Spleen (tissue), 11 donors: ENCODE data around the gene GXYLT2. TPM values are rescaled to one million over a fixed set of nuclear protein-coding genes. Genes with fewer than 3 reads are reported as not detected.

Source experiments
- DNase-seq: peaks from one replicate; pipeline ENCODE4 v3.0.0-alpha.2; 2020
- H3K27ac ChIP-seq, 8 donors: fragments of 200-600 bp; sonication (generic) in 7 of 8; 1 replicate in 4 of 8; 2 replicates in 4 of 8; pipeline versions ENCODE4 v1.5.0 to v1.8.0; 2016 to 2021; ENCODE audit warnings: inconsistent platforms in 4 of 8, mild to moderate bottlenecking in 4 of 8, moderate library complexity in 1 of 8
- H3K27me3 ChIP-seq, 7 donors: fragments of 200-600 bp; sonication (generic) in 6 of 7; replicated peaks in 1 of 7; 1 replicate in 4 of 7; 2 replicates in 3 of 7; pipeline versions ENCODE4 v1.5.0 to v1.8.0; 2016 to 2021; ENCODE audit warnings: inconsistent platforms in 3 of 7, mild to moderate bottlenecking in 1 of 7
- H3K36me3 ChIP-seq, 6 donors: fragments of 200-600 bp; sonication (generic) in 5 of 6; 1 replicate in 4 of 6; 2 replicates in 2 of 6; pipeline versions ENCODE4 v1.5.0 to v1.8.0; 2016 to 2021; ENCODE audit warnings: inconsistent platforms in 2 of 6
- H3K4me1 ChIP-seq, 6 donors: fragments of 200-600 bp; sonication (generic) in 5 of 6; 1 replicate in 3 of 6; 2 replicates in 3 of 6; pipeline versions ENCODE4 v1.5.0 to v1.8.0; 2016 to 2021; ENCODE audit warnings: inconsistent platforms in 3 of 6
- H3K4me3 ChIP-seq, 8 donors: fragments of 200-600 bp; sonication (generic) in 7 of 8; 1 replicate in 4 of 8; 2 replicates in 4 of 8; pipeline versions ENCODE4 v1.5.0 to v1.8.0; 2016 to 2021; ENCODE audit warnings: inconsistent platforms in 4 of 8, mild to moderate bottlenecking in 4 of 8, moderate library complexity in 2 of 8
- H3K9me3 ChIP-seq, 8 donors: fragments of 200-600 bp; sonication (generic) in 7 of 8; 1 replicate in 4 of 8; 2 replicates in 4 of 8; pipeline versions ENCODE4 v1.5.0 to v1.8.0; 2016 to 2021; ENCODE audit warnings: inconsistent platforms in 4 of 8
- POLR2A ChIP-seq, 3 donors: fragments of 450-650 bp; IDR thresholded peaks; one replicate each; pipeline ENCODE4 v1.5.1; 2017; ENCODE audit warnings: antibody characterized with exemption in 3 of 3, mild to moderate bottlenecking in 1 of 3
- POLR2AphosphoS5 ChIP-seq, 3 donors: sonication (generic); formaldehyde crosslinking; IDR thresholded peaks; one replicate each; pipeline ENCODE4 v1.5.1; 2017; ENCODE audit warnings: antibody characterized with exemption in 3 of 3
- whole genome bisulfite sequencing, 5 donors: extraction: QIAGEN DNeasy Blood & Tissue Kit in 3 of 5; methylation state at CpG; one replicate each; pipeline versions ENCODE4 v1.1.5 to v1.1.7; 2013 to 2018; 5-methylcytosine and 5-hydroxymethylcytosine counted together
- intact Hi-C: fragments of 100-400 bp; cut with DNase I; formaldehyde crosslinking; loops from one replicate; pipeline ENCODE4 v1.15.0; 2023; ENCODE audit warnings: low total_unique reads
- polyA plus RNA-seq, 3 donors: library from polyadenylated mRNA; stranded (reverse); fragments of 200-250 nt; gene quantifications; one replicate each; pipeline ENCODE4 v1.2.1, GENCODE V29; 2013
- total RNA-seq, 7 donors: library from RNA; depleted of rRNA in 3 of 7; stranded (reverse); fragments of >200 nt in 3 of 7; fragmentation: NEBNext Ultra II Directional in 4 of 7; extraction: Animal tissue kit (Norgen Biotek cat#: 25700) in 4 of 7; gene quantifications; one replicate each; pipeline versions ENCODE4 v1.1.0 to v1.2.1, GENCODE V29; 2016 to 2021
- TF ChIP-seq, protein P1 (sequence below), 11 experiments: fragments of 200-600 bp in 7 of 11; fragments of 450-650 bp in 4 of 11; sonication (generic) in 4 of 11; IDR thresholded peaks in 8 of 11; conservative IDR thresholded peaks in 3 of 11; 1 replicate in 7 of 11; 2 replicates in 4 of 11; pipeline versions ENCODE4 v1.4.0 to v1.8.0; 2016 to 2021; ENCODE audit warnings: antibody characterized with exemption in 11 of 11, inconsistent platforms in 4 of 11, mild to moderate bottlenecking in 1 of 11
- donor health status: healthy with polysubstance abuse.
- donor health status: DM: no; HTN: no; CAD: no; lungs with moderate emphysema.
- donor health status: DM: no; HTN: no; CAD: no.
- donor health status: Bipolar disorder and iron deficiency.
- donor health status: healthy.
- donor health status: DM: no; HTN: no; CAD: no.
- donor health status: DM: yes; HTN: yes; CAD: no.

GXYLT2 gene
- total and polyA plus RNA-seq, 10 donors = 0.26 to 4.6 (median 1.1) TPM

DNA sequence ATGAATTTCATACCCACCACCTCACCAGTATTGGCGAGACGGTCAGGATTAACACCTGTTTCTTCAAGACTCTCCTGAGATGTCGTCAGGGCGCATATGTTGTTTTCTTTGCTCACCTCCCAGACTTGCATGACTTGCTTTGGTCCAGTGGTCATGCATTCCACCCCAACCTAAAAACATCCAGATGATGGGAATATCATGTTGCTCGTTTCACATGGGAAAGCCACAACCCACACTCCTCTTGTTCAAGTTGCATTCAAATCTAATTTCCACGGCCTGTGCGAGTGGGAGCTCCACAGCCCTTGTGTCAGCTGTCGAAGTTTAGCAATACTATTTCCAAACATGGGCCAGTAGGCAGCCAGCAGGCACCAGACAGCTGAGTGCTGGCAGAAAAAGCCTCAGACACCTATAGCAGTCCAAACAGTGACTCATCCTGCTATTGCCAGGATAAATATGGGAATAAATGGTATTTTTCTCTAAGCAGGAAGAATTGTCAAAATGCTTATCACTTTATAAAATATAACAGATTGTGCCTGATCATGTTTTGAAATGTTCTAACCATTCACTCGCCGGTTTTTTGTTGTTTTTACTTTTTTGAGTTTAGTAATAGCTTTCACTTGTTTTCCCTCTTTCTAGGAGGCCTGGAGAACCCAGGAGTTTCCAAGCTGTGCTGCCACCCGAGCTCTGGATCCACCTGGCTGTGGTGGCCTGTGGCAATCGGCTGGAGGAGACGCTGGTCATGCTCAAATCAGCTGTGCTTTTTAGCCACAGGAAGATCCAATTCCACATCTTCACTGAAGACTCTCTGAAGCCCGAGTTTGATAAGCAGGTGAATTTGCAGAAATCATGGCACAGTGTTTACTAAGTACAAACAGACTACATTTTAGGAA lies 20.1 kb downstream of the GXYLT2 start:
- Histone ChIP-seq H3K4me1 (no peaks in the 10 kb centered on the region), H3K9me3 (no peaks in the 10 kb centered on the region), H3K36me3 (no peaks in the 10 kb centered on the region), H3K4me3 (no peak overlapping the region), H3K27me3 (no peaks in the 10 kb centered on the region), H3K27ac (no peak overlapping the region)
- intact Hi-C loops = no loop called here
- WGBS, 5 donors = 69 to 92% (median 81%) methylated on average over 14 of the region's 14 CpGs
- DNase-seq = no peak
- TF ChIP-seq, protein P1, sequence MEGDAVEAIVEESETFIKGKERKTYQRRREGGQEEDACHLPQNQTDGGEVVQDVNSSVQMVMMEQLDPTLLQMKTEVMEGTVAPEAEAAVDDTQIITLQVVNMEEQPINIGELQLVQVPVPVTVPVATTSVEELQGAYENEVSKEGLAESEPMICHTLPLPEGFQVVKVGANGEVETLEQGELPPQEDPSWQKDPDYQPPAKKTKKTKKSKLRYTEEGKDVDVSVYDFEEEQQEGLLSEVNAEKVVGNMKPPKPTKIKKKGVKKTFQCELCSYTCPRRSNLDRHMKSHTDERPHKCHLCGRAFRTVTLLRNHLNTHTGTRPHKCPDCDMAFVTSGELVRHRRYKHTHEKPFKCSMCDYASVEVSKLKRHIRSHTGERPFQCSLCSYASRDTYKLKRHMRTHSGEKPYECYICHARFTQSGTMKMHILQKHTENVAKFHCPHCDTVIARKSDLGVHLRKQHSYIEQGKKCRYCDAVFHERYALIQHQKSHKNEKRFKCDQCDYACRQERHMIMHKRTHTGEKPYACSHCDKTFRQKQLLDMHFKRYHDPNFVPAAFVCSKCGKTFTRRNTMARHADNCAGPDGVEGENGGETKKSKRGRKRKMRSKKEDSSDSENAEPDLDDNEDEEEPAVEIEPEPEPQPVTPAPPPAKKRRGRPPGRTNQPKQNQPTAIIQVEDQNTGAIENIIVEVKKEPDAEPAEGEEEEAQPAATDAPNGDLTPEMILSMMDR (IDR thresholded peaks at IDR 0.05 in 8 of 11, conservative IDR thresholded peaks at IDR 0.05 in 3 of 11) = no peak
- TF ChIP-seq POLR2AphosphoS5 (IDR thresholded peaks at IDR 0.05) (no peak), POLR2A (IDR thresholded peaks at IDR 0.05) (no peak)

DNA sequence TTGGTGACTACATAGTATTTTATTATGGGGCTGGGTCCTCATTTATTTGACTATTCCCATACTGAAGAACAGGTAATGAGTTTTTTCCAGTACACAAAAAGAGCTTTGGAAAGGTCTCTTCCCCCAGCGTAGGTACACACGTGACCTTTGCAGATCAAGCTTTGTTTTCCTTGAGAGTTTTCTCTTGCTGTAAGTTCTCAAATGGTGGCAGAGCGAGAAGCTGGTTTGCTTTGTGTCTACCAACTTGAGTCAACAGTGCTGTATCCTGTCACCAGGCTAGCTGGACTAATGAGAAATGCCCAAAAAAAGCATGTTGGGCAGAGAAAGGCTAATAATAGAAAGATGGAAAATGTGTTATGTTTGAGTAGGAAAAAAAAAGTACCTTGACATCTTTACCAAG lies 21.7 kb downstream of the GXYLT2 start:
- DNase-seq = no peak
- TF ChIP-seq POLR2AphosphoS5 (IDR thresholded peaks at IDR 0.05) = no peak
- no peaks in the 10 kb centered on the region for H3K9me3 ChIP-seq
- no peaks in the 10 kb centered on the region for H3K4me1 ChIP-seq
- intact Hi-C loops = no loop called here
- no peak overlapping the region for H3K4me3 ChIP-seq
- no peak overlapping the region for H3K27ac ChIP-seq
- WGBS, 5 donors = 86 to 98% (median 93%) methylated on average over 3 of the region's 3 CpGs
- H3K36me3 ChIP-seq = no peaks in the 10 kb centered on the region
- H3K27me3 ChIP-seq = no peaks in the 10 kb centered on the region

DNA sequence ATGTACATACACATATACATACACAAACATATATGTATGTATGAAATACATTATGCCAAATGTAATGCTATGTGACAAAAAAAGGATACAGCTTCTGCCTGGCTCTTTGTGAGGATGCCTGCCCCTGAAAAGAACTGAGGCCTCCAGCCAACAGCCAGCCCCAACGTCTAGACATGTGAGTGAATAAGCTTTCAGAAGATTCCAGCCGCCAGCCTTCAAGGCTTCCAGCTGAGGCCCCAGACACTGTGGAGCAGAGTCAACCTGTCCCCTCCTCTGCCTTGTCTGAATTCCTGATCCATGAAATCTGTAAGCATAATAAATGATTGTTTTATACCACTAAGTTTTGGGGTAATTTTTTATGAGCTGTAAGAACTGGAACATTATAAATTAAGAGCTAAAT lies 24.7 kb downstream of the GXYLT2 start:
- intact Hi-C loops = no loop called here
- DNase-seq = no peak
- Histone ChIP-seq H3K27ac (no peak overlapping the region), H3K27me3 (no peaks in the 10 kb centered on the region), H3K4me3 (no peak overlapping the region), H3K9me3 (no peaks in the 10 kb centered on the region), H3K36me3 (no peaks in the 10 kb centered on the region), H3K4me1 (no peaks in the 10 kb centered on the region)
- TF ChIP-seq POLR2A (IDR thresholded peaks at IDR 0.05) = no peak
- TF ChIP-seq POLR2AphosphoS5 (IDR thresholded peaks at IDR 0.05) = no peak
- TF ChIP-seq, protein P1 (IDR thresholded peaks at IDR 0.05 in 8 of 11, conservative IDR thresholded peaks at IDR 0.05 in 3 of 11) = no peak
- 68 to 89% (median 83%) methylated on average over 2 of the region's 2 CpGs for WGBS, 5 donors

DNA sequence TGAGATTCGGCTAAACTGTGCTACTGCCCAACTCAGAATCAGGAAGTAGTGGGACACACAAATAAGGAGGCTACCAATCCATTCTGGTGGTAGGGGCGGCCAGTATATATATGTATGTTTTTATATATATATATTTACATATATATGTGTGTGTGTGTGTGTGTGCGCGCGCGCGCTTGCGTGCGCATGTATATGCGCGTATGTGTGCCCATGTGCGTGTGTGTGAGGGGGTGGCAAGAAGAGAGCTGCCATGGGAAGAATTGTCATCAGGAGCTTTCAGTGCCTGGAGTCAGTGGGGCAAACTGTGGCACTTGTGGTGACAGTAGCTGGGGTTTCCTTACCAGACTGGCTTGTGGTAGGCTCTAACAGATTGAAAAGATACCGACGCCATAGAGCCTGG lies 26.5 kb downstream of the GXYLT2 start:
- no peaks in the 10 kb centered on the region for H3K27me3 ChIP-seq
- TF ChIP-seq POLR2A (IDR thresholded peaks at IDR 0.05) (no peak), POLR2AphosphoS5 (IDR thresholded peaks at IDR 0.05) (no peak)
- TF ChIP-seq, protein P1 (IDR thresholded peaks at IDR 0.05 in 8 of 11, conservative IDR thresholded peaks at IDR 0.05 in 3 of 11) = no peak
- H3K9me3 ChIP-seq = no peaks in the 10 kb centered on the region
- H3K4me3 ChIP-seq = no peak overlapping the region
- H3K4me1 ChIP-seq = no peaks in the 10 kb centered on the region
- no peaks in the 10 kb centered on the region for H3K36me3 ChIP-seq
- DNase-seq = no peak
- intact Hi-C loops = no loop called here
- 95 to 98% (median 96%) methylated on average over 14 of the region's 14 CpGs for WGBS, 5 donors
- no peak overlapping the region for H3K27ac ChIP-seq
